Measurements from ENCODE around the gene SMIM36.

- TF ChIP-seq CTCF (IDR thresholded peaks at IDR 0.05) (no peak), ARID4B (CRISPR knock-in tag; IDR thresholded peaks at IDR 0.05; ENCODE audit: borderline replicate concordance) (no peak)
- TF ChIP-seq, protein P1, sequence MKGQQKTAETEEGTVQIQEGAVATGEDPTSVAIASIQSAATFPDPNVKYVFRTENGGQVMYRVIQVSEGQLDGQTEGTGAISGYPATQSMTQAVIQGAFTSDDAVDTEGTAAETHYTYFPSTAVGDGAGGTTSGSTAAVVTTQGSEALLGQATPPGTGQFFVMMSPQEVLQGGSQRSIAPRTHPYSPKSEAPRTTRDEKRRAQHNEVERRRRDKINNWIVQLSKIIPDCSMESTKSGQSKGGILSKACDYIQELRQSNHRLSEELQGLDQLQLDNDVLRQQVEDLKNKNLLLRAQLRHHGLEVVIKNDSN (CRISPR knock-in tag; IDR thresholded peaks at IDR 0.05), result no peak
Measured at GRCh38 chr17:55466671-55467070, 44.6 kb downstream of the SMIM36 start.
